ENCODE results near the gene GASK1B. TPM values are rescaled to one million over a fixed set of nuclear protein-coding genes. Genes with fewer than 3 reads are reported as not detected.
A peak's percentile ranks its signal among the peaks of the same experiment; 100 is the strongest.

GASK1B gene
- total and polyA plus RNA-seq, 2 donors: 26.1 to 155 TPM

DNA sequence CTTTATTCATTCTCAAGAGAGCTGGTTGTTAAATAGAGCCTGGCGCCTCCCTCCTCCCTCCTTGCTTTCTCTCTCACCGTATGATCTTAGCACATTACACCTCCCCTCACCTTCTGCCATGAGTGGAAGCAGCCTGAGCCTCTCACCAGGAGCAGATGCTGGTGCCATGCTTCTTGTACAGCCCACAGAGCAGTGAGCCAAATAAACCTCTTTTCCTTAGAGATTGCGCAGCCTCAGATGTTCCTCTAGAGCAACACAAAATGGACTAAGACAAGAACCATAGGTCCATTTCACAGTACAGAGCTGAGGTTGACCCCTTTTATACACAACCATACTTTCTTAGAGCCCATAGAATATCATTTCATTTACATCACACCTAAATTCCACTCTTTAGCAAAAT, 27.4 kb upstream of the GASK1B start:
- WGBS: 93% methylated on average over 3 of the region's 3 CpGs
- no peak overlapping the region for H3K4me3 ChIP-seq (ENCODE audit: low read depth, low read length)
- H3K36me3 ChIP-seq (ENCODE audit: insufficient read depth): no peaks in the 10 kb centered on the region
- DNase-seq (ENCODE audit: extremely low spot score): no peak
- H3K4me1 ChIP-seq (ENCODE audit: insufficient read depth): no peaks in the 10 kb centered on the region
- H3K27ac ChIP-seq (ENCODE audit: low read depth): no peak overlapping the region

DNA sequence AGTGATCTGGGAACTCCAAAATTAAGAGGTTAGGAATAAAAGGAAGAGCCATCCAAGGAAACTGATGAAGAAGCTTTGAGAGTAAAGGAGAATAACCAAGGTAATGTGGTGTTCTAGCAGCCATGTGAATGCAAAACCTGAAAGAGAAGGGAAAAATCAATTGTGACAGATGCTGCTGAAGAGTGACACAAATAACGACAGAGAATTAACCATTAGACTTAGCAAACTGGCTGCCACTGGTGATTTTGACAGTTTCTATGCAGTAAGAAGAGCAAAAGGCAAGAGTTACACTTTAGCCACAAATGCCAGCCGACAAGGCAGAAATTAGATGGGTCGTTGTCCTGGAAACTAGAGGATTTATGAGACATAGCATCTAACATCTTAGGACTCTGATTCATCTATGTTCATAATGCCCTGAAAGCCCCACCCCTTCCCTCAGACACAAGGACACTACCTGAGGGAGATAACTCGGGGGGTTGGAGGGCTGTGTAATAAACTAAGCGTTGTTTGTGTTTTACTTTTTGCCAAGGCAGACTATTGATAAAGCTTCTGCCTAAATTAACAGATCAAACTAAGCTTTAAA, 24.5 kb upstream of the GASK1B start:
- Histone ChIP-seq H3K27ac (ENCODE audit: low read depth) (no peak overlapping the region), H3K36me3 (ENCODE audit: insufficient read depth) (no peaks in the 10 kb centered on the region), H3K4me3 (ENCODE audit: low read depth, low read length) (no peak overlapping the region), H3K4me1 (ENCODE audit: insufficient read depth) (no peaks in the 10 kb centered on the region)
- no peak for DNase-seq (ENCODE audit: extremely low spot score)
- 86% methylated on average over 5 of the region's 5 CpGs for WGBS

DNA sequence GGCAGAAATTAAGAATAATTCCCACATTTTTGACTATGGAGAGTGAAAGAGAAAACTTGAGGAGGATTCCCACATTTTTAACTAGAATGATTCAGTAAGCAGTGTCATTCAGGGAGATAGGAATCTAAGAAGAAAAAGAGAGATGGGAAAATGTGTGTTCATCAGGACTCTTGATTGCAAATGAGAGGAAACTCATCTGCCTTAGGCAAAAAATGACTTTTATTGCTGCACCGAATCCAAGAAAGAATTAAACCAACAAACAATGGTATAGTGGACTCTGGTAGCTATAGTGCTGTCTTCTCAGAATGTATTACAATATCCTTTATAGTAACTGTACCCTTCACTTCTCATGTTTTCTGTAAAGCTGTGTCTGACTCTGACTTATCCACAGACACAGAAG, 22.5 kb upstream of the GASK1B start:
- Histone ChIP-seq H3K27ac (ENCODE audit: low read depth) (no peak overlapping the region), H3K36me3 (ENCODE audit: insufficient read depth) (no peaks in the 10 kb centered on the region), H3K4me1 (ENCODE audit: insufficient read depth) (no peaks in the 10 kb centered on the region), H3K4me3 (ENCODE audit: low read depth, low read length) (no peak overlapping the region)
- 74% methylated on average over 1 of the region's 1 CpG for WGBS
- no peak for DNase-seq (ENCODE audit: extremely low spot score)

DNA sequence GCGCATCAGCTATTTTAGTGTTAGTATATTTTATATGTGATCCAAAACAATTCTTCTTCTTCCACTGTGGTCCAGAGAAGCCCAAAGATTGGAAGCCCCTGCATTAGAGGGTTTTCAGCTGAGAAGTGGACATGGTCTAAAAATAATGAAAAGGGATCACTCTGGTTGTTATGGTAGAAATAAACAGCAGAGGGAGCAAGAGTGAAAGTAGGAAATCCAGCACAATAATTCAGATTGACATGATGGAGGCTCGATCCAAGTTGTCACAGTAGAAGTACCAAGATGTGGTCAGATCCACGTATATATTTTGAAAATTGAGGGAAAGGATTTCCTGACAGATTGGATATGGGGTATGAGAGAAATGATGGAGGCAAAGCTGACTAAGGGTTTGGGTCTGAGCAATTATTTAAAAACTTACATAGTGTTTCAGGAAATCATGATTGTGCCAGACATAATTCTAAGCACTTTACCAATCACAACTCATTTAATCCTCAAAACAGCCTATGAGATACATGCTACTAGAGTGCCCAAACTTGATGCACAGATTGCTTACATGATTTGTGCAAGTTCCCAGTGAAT, 20.4 kb upstream of the GASK1B start:
- Histone ChIP-seq H3K4me1 (ENCODE audit: insufficient read depth) (no peaks in the 10 kb centered on the region), H3K4me3 (ENCODE audit: low read depth, low read length) (no peak overlapping the region), H3K27ac (ENCODE audit: low read depth) (no peak overlapping the region), H3K36me3 (ENCODE audit: insufficient read depth) (no peaks in the 10 kb centered on the region)
- DNase-seq (ENCODE audit: extremely low spot score): no peak
- 43% methylated on average over 3 of the region's 3 CpGs for WGBS

DNA sequence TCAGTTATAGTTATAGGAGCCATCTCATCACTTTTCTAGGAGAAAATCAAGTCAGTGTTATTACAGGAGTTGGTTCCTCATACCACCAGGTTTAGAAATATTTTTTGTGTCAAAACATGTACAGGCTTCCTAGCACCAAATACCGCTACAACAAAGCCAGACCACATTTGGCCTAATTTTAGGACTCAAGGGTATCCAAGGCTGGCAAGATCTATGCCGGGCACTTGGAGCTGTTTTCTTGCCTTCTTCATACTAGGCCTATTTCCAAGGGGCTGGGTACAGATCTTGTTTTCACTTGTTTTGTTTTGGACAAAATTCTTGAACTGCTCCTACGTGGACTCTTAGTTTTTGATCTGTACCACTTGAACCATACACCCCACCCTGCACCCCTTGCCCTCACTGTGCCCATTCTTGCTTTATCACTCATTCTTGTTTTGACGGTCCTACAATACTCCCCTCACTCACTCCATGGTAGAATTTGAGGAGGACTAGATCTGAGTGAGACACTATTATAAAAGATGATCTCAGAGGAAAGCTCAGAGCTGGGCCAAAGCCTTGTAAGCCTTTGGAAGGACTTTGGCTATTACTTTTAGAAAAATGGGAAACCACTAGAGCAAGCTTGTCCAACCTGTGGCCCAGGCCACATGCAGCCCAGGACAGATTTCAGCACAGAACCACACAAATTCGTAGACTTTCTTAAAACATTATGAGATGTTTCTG, 19.8 kb upstream of the GASK1B start:
- Histone ChIP-seq H3K4me3 (ENCODE audit: low read depth, low read length) (no peak overlapping the region), H3K27ac (ENCODE audit: low read depth) (no peak overlapping the region), H3K36me3 (ENCODE audit: insufficient read depth) (no peaks in the 10 kb centered on the region), H3K4me1 (ENCODE audit: insufficient read depth) (no peaks in the 10 kb centered on the region)
- 90% methylated on average over 5 of the region's 5 CpGs for WGBS
- DNase-seq (ENCODE audit: extremely low spot score): no peak

DNA sequence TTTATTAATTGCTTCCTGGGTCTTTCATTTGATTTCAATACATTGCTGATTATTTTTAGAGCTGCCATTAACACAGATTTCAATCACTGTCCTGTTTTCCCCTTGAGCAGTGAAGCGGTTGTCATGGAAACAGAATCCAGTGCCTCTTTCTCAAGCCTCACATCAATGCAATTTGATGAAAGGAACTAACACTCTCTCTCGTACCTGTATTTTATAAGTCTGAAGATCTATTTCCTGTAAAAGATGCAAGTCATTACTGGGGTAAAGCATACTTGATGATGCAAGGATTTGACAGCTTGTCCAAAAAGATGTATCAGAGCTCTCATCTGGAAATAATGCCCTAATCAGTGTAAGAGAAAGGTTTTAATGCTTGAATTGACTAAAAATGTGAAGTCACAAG, 17.9 kb upstream of the GASK1B start:
- DNase-seq (ENCODE audit: extremely low spot score): no peak
- no peaks in the 10 kb centered on the region for H3K4me1 ChIP-seq (ENCODE audit: insufficient read depth)
- no peak overlapping the region for H3K27ac ChIP-seq (ENCODE audit: low read depth)
- no peak overlapping the region for H3K4me3 ChIP-seq (ENCODE audit: low read depth, low read length)
- no peaks in the 10 kb centered on the region for H3K36me3 ChIP-seq (ENCODE audit: insufficient read depth)
- 87% methylated on average over 2 of the region's 2 CpGs for WGBS

DNA sequence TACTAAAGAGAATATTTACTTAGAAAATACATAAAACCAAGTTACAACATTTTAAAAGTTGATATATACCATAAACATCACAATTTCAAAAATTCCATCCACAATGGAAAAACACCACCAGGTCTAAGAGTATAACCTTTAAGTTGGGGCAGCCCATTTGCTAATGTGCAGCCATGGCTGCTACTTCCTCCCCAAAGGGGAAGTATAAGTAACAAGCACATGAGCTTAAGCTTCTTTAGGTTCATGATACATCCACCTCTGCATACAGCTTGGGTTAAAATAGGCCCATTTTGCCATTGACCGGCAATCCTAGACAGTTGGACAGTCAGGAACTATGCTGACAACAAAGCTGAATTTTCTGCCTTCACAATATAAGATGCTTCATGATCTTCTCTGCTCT, 16.6 kb upstream of the GASK1B start:
- WGBS: 93% methylated on average over 1 of the region's 1 CpG
- Histone ChIP-seq H3K4me3 (ENCODE audit: low read depth, low read length) (no peak overlapping the region), H3K27ac (ENCODE audit: low read depth) (no peak overlapping the region), H3K4me1 (ENCODE audit: insufficient read depth) (no peaks in the 10 kb centered on the region), H3K36me3 (ENCODE audit: insufficient read depth) (no peaks in the 10 kb centered on the region)
- no peak for DNase-seq (ENCODE audit: extremely low spot score)

DNA sequence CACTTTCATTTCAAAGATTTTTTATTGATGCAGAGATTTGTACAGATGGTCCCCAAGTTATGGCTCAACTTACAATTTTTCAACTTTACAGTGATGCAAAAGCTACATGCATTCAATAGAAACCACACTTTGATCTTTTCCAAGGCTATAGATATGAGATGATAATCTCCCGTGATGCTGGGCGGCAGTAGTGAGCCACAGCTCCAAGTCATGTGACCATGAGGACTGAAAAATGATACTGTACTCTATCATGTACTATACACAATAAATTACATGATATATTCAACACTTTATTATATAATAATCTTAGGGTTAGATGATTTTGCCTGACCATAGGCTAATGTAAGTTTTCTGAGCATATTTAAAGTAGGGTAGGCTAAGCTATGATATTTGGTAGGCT, 14.0 kb upstream of the GASK1B start:
- Histone ChIP-seq H3K4me3 (ENCODE audit: low read depth, low read length) (no peak overlapping the region), H3K36me3 (ENCODE audit: insufficient read depth) (no peaks in the 10 kb centered on the region), H3K27ac (ENCODE audit: low read depth) (no peak overlapping the region), H3K4me1 (ENCODE audit: insufficient read depth) (no peaks in the 10 kb centered on the region)
- no peak for DNase-seq (ENCODE audit: extremely low spot score)
- WGBS: 56% methylated on average over 2 of the region's 2 CpGs

DNA sequence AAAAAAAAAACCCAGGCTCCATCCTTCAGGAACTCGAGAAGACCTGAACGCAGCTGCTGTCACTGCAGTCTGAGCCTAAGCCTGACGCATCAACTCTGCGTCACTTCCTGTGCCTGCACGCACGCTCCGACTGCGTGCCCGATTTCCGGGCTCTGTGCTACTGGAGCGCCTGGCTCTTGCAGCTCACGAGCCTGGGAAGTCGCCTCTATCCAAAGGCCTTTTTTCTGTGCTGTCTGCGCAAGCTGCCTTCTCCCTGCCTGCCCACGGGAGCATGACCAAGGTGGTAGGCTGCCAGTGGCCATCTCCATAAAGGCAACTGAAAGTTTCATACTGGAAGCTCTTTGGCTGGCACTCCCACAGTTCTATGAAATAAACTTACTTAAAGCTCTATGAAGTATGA, 9.9 kb upstream of the GASK1B start:
- Histone ChIP-seq H3K4me1 (ENCODE audit: insufficient read depth) (no peaks in the 10 kb centered on the region), H3K4me3 (ENCODE audit: low read depth, low read length) (no peak overlapping the region), H3K27ac (ENCODE audit: low read depth) (no peak overlapping the region), H3K36me3 (ENCODE audit: insufficient read depth) (no peaks in the 10 kb centered on the region)
- 94% methylated on average over 15 of the region's 15 CpGs for WGBS
- DNase-seq (ENCODE audit: extremely low spot score): no peak

DNA sequence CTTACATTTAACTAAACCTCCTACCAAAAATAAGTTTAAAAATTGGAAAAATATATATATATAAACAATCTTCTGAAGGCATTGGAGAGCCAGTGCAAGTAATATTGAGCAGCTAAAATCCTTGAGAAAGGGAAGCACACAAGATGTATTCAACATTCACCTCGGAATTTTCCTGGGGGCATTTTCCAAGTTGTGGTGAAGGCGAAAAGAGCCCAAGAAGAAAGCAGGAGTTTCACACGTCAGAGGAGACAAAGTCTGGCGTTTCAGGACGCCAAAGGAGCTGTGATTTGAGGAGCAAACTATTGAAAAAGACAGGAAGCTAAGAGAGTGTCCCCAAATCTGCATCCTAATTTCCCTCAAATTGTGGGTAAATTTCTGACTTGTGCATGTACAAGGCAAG, 9.1 kb upstream of the GASK1B start:
- 86% methylated on average over 5 of the region's 5 CpGs for WGBS
- H3K36me3 ChIP-seq (ENCODE audit: insufficient read depth): no peaks in the 10 kb centered on the region
- H3K4me3 ChIP-seq (ENCODE audit: low read depth, low read length): no peak overlapping the region
- no peak for DNase-seq (ENCODE audit: extremely low spot score)
- H3K4me1 ChIP-seq (ENCODE audit: insufficient read depth): no peaks in the 10 kb centered on the region
- no peak overlapping the region for H3K27ac ChIP-seq (ENCODE audit: low read depth)

DNA sequence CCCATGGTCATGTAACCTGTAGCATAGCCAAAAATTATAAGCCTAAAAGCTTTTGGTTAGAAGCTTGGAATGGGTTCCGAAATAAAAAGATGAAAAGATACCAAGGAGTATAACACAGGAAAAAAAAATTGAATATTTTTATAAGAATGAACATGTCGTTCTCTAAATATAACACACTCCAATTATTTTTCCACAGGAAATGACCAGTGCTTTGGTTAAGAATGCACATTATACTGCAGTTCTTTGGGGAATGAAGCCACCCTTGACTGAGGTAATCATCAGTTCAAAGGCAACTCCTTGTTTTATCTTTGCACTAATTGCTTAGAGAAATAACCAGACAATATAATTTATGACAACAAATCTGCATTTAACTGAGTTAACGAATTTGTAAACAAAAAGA, 6.6 kb upstream of the GASK1B start:
- Histone ChIP-seq H3K4me3 (ENCODE audit: low read depth, low read length) (no peak overlapping the region), H3K27ac (ENCODE audit: low read depth) (no peak overlapping the region)
- 71% methylated on average over 3 of the region's 3 CpGs for WGBS

DNA sequence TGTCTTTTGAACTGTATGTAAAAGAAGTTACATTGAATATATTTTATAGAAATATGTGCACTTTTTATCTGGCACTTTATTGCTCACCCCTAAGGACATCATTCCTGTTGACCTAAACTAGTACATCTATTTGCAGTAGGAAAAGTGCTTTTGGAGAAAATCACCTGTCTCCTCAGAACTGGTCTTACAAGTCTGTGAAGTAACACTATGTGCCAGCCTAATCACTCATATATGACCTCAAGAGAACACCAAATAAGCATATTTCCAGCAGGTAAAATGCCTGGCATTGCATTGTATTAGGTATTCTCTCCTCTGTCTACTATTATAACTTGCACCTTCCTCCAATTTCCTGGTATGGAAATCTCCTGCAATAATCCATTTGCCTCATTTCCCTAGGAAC, 4.0 kb upstream of the GASK1B start:
- DNase-seq (ENCODE audit: extremely low spot score): no peak
- Histone ChIP-seq H3K36me3 (ENCODE audit: insufficient read depth) (no peaks in the 10 kb centered on the region), H3K4me3 (ENCODE audit: low read depth, low read length) (no peak overlapping the region), H3K27ac (ENCODE audit: low read depth) (no peak overlapping the region), H3K4me1 (ENCODE audit: insufficient read depth) (peaks cover 1% of the 10 kb centered on the region)

More for the DNA sequence above, 6.6 kb upstream of the GASK1B start:
- DNase-seq (ENCODE audit: extremely low spot score): no peak
- no peaks in the 10 kb centered on the region for H3K4me1 ChIP-seq (ENCODE audit: insufficient read depth)
- no peaks in the 10 kb centered on the region for H3K36me3 ChIP-seq (ENCODE audit: insufficient read depth)

DNA sequence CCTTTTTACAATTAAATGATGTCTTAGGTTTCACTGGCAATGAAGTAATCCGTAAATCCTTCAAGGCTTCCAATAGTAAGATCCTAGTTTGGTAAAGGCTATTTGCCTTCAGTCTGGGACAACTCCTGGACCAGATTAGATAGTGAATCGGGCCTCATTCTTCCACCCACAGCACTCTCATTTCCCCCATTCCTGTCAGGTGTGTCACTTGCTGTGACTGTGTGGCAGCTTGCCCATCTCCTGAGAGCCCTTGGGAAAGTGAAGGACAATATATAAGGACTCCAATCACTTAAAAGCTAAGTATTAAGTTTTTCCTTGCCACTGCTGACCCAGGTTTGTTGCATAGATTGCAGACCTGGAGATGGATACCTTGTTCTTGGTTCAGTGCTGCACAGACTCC, 3.3 kb upstream of the GASK1B start:
- DNase-seq (ENCODE audit: extremely low spot score): no peak

DNA sequence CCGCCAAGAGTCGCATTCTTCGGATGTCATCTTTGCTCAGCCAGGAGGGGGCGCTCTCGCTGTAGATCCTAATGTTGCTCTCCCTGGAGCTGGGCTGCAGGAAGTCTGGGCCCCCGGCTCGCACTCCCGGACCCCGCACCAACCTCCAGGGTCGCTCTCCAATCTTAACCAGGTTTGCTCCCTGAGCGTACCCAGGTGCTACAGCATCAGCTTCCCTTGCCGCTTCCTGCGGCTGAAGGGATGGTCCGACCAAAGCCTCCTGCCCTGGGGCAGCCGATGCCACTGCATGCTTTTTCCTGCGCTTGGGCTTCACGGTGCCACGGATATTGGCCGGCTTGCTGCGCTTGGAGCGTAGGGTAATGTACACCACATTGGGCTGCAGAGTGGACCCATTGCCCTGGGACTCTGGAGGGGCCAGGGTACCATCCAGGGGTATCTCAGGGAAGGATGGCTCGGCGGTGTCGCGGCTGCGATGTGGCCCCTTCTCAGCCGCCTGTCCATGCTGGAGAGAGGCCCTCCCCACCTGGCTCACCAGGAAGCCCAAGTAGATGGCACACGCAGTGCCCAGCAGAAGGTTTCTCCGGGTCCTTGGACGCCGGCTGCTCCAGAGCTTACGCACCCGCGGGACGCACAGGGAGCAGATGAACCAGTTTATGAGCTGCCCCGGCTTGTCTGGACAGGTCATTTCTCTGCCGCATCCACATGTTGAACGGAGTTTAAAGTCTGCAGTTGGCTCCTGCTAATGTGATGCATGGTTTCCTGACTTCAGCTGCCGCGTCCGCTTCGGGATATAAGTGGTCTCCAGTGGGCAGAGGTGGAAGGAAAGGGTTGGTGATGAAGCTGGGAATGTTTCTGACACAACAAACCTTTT, 1.9 kb downstream of the GASK1B start:
- Histone ChIP-seq H3K4me1 (ENCODE audit: insufficient read depth) (peaks cover 1% of the 10 kb centered on the region), H3K27ac (ENCODE audit: low read depth) (peak overlapping the region; percentile 24), H3K36me3 (ENCODE audit: insufficient read depth) (no peaks in the 10 kb centered on the region), H3K4me3 (ENCODE audit: low read depth, low read length) (peak overlapping the region; percentile 36)
- WGBS: 41% methylated on average over 42 of the region's 42 CpGs
- no peak for DNase-seq (ENCODE audit: extremely low spot score)

More for the DNA sequence above, 3.3 kb upstream of the GASK1B start:
- Histone ChIP-seq H3K4me3 (ENCODE audit: low read depth, low read length) (no peak overlapping the region), H3K27ac (ENCODE audit: low read depth) (no peak overlapping the region), H3K4me1 (ENCODE audit: insufficient read depth) (peaks cover 1% of the 10 kb centered on the region), H3K36me3 (ENCODE audit: insufficient read depth) (no peaks in the 10 kb centered on the region)
- WGBS: 71% methylated on average over 2 of the region's 2 CpGs
